GM12801 (cell line): ENCODE data around the gene CCDC83.

Experiments used
- CTCF ChIP-seq: IDR thresholded peaks from one replicate; pipeline ENCODE4 v1.5.1; 2011; ENCODE audit warnings: control low read depth; ENCODE audit not compliant: insufficient read length; ENCODE audit errors: extremely low read depth

CCDC83 gene

GRCh38 chr11:85937835-85938234 is 82.7 kb downstream of the CCDC83 start:
- no peak for TF ChIP-seq CTCF

- TF ChIP-seq CTCF, result no peak
Observed at GRCh38 chr11:85939099-85940015, 84.2 kb downstream of the CCDC83 start.

GRCh38 chr11:85941380-85941973 is 86.3 kb downstream of the CCDC83 start:
- TF ChIP-seq CTCF, result no peak

- TF ChIP-seq CTCF, result no peak
Observed at GRCh38 chr11:85945296-85945695, 90.1 kb downstream of the CCDC83 start.

GRCh38 chr11:85945788-85946187 is 90.6 kb downstream of the CCDC83 start:
- no peak for TF ChIP-seq CTCF

GRCh38 chr11:85946221-85946620 is 91.0 kb downstream of the CCDC83 start:
- no peak for TF ChIP-seq CTCF

- TF ChIP-seq CTCF, result no peak
Observed at GRCh38 chr11:85947431-85948272, 92.5 kb downstream of the CCDC83 start.
